Endodermal cell (in vitro differentiated cells): ENCODE data around the gene TNFRSF25. TPM values are rescaled to one million over a fixed set of nuclear protein-coding genes. Genes with fewer than 3 reads are reported as not detected.
"Not testable (repeated sequence)": the region's sequence is repeated elsewhere in the genome, so short reads cannot be mapped to it uniquely, and the experiment has no call there.

ENCODE experiments used
- DNase-seq: peaks from one replicate; pipeline ENCODE4 v3.0.0-alpha.2; 2017
- H3K27ac ChIP-seq: 2 replicates; pipeline ENCODE4 v1.5.1; 2013; ENCODE audit warnings: mild to moderate bottlenecking, low read depth, low read length, moderate library complexity
- H3K27me3 ChIP-seq: 2 replicates; pipeline ENCODE4 v1.6.1; 2013; ENCODE audit warnings: mild to moderate bottlenecking, low read length, moderate library complexity; ENCODE audit not compliant: insufficient read depth, control insufficient read depth, poor library complexity, severe bottlenecking
- H3K36me3 ChIP-seq: 2 replicates; pipeline ENCODE4 v1.7.0; 2013; ENCODE audit warnings: mild to moderate bottlenecking, low read length, moderate library complexity; ENCODE audit not compliant: control insufficient read depth, insufficient read depth
- H3K4me1 ChIP-seq: one replicate; pipeline ENCODE4 v1.7.0; 2013; ENCODE audit warnings: low read length; ENCODE audit not compliant: control insufficient read depth, insufficient read depth
- H3K4me3 ChIP-seq: 2 replicates; pipeline ENCODE4 v1.5.1; 2013; ENCODE audit warnings: mild to moderate bottlenecking, low read length, moderate library complexity
- H3K9ac ChIP-seq: 2 replicates; pipeline ENCODE4 v1.6.1; 2013; ENCODE audit warnings: mild to moderate bottlenecking, low read length, moderate library complexity; ENCODE audit not compliant: poor library complexity, severe bottlenecking; ENCODE audit errors: extremely low read depth
- H3K9me3 ChIP-seq: 2 replicates; pipeline ENCODE4 v1.6.1; 2013; ENCODE audit warnings: mild to moderate bottlenecking, low read length, moderate library complexity; ENCODE audit not compliant: control insufficient read depth
- H3K27ac Mint-ChIP-seq: 2 replicates; pipeline ENCODE4 v1.8.0; 2020; ENCODE audit warnings: mixed read lengths
- H3K27me3 Mint-ChIP-seq: 2 replicates; pipeline ENCODE4 v1.8.0; 2021; ENCODE audit warnings: mild to moderate bottlenecking, mixed read lengths; ENCODE audit not compliant: insufficient read depth
- H3K36me3 Mint-ChIP-seq: 2 replicates; pipeline ENCODE4 v1.8.0; 2020; ENCODE audit warnings: low read depth, mixed read lengths
- H3K4me1 Mint-ChIP-seq: 2 replicates; pipeline ENCODE4 v1.8.0; 2020; ENCODE audit warnings: mixed read lengths
- H3K4me3 Mint-ChIP-seq: 2 replicates; pipeline ENCODE4 v1.8.0; 2020; ENCODE audit warnings: mild to moderate bottlenecking, moderate library complexity, mixed read lengths
- H3K9me3 Mint-ChIP-seq: 2 replicates; pipeline ENCODE4 v1.8.0; 2020; ENCODE audit warnings: mild to moderate bottlenecking, mixed read lengths
- CTCF ChIP-seq: fragments of 200-600 bp; sonication (generic); conservative IDR thresholded peaks from 2 replicates; pipeline ENCODE4 v1.5.0; 2021; ENCODE audit warnings: antibody characterized with exemption, mild to moderate bottlenecking
- WGBS, 2 experiments: methylation state at CpG; one replicate each; pipeline versions ENCODE4 v1.1.5 to v1.1.7; 2013; ENCODE audit warnings: missing lambda C conversion rate in 2 of 2, mixed read lengths in 1 of 2; ENCODE audit not compliant: insufficient coverage in 1 of 2, insufficient read length in 1 of 2; 5-methylcytosine and 5-hydroxymethylcytosine counted together
- total RNA-seq, 2 donors: library from RNA; stranded (reverse); fragmentation: NEBNext Ultra II Directional in 1 of 2; extraction: Animal tissue kit (Norgen Biotek cat#: 25700) in 1 of 2; gene quantifications; 2 replicates in 1 of 2; 3 replicates in 1 of 2; pipeline ENCODE4 v1.2.1, GENCODE V29; 2021

The TNFRSF25 gene
- total RNA-seq, 2 donors from 2014 or later: 25.9 to 26.9 TPM

- Histone ChIP-seq H3K27me3 (peaks cover 12% of the 10 kb centered on the region), H3K9me3 (no peaks in the 10 kb centered on the region), H3K27ac (no peak overlapping the region), H3K4me1 (no peaks in the 10 kb centered on the region), H3K9ac (no peak overlapping the region), H3K36me3 (no peaks in the 10 kb centered on the region), H3K4me3 (no peak overlapping the region)
- TF ChIP-seq CTCF: no peak
- WGBS, 2 experiments: 92% methylated on average over 5 of the region's 5 CpGs; no CpG with 5 or more reads in 1 of the 2 experiments
- no peak for DNase-seq
- Mint-ChIP-seq H3K4me1 (peaks cover 1% of the 10 kb centered on the region), H3K27me3 (peaks cover 47% of the 10 kb centered on the region), H3K27ac (no peak overlapping the region), H3K36me3 (no peaks in the 10 kb centered on the region), H3K9me3 (no peaks in the 10 kb centered on the region), H3K4me3 (no peak overlapping the region)
Observed at GRCh38 chr1:6434186-6434585, 31.8 kb downstream of the TNFRSF25 start.

- not testable (repeated sequence) for H3K9ac ChIP-seq, H3K4me1 ChIP-seq, H3K4me3 Mint-ChIP-seq, H3K36me3 ChIP-seq, H3K9me3 ChIP-seq, H3K4me3 ChIP-seq, H3K27ac ChIP-seq, H3K27ac Mint-ChIP-seq, H3K9me3 Mint-ChIP-seq, H3K4me1 Mint-ChIP-seq, DNase-seq, H3K36me3 Mint-ChIP-seq
- 74 to 82% methylated on average over 5 to 11 of the region's 13 CpGs for WGBS, 2 experiments
- H3K27me3 Mint-ChIP-seq: peaks cover 52% of the 10 kb centered on the region
- peaks cover 25% of the 10 kb centered on the region for H3K27me3 ChIP-seq
Observed at GRCh38 chr1:6431645-6432579, 34.1 kb downstream of the TNFRSF25 start.

- peak; percentile 50 for DNase-seq
- peaks cover 65% of the 10 kb centered on the region for H3K27me3 Mint-ChIP-seq
- not testable (repeated sequence) for H3K9me3 Mint-ChIP-seq, H3K36me3 Mint-ChIP-seq, H3K4me1 ChIP-seq, H3K4me1 Mint-ChIP-seq, H3K4me3 ChIP-seq, H3K9me3 ChIP-seq, H3K9ac ChIP-seq, H3K36me3 ChIP-seq, H3K27ac Mint-ChIP-seq, H3K4me3 Mint-ChIP-seq, H3K27ac ChIP-seq
- 67 to 75% methylated on average over 15 to 18 of the region's 19 CpGs for WGBS, 2 experiments
- peaks cover 46% of the 10 kb centered on the region for H3K27me3 ChIP-seq
Observed at GRCh38 chr1:6429660-6430411, 36.1 kb downstream of the TNFRSF25 start.

- H3K9me3 ChIP-seq, H3K4me1 ChIP-seq, H3K27ac ChIP-seq, H3K4me3 Mint-ChIP-seq, H3K9ac ChIP-seq, H3K27ac Mint-ChIP-seq, H3K36me3 Mint-ChIP-seq, H3K9me3 Mint-ChIP-seq, H3K4me1 Mint-ChIP-seq, H3K4me3 ChIP-seq, H3K36me3 ChIP-seq: not testable (repeated sequence)
- 78 to 83% methylated on average over 1 to 6 of the region's 6 CpGs for WGBS, 2 experiments
- peaks cover 60% of the 10 kb centered on the region for H3K27me3 ChIP-seq
- peak; percentile 32 for DNase-seq
- peaks cover 63% of the 10 kb centered on the region for H3K27me3 Mint-ChIP-seq
Observed at GRCh38 chr1:6428453-6428852, 37.5 kb downstream of the TNFRSF25 start.
